Epithelial cell of esophagus (primary cell): ENCODE measurements around the gene PICK1.

Source experiments
- DNase-seq: peaks from one replicate; pipeline ENCODE4 v3.0.0; 2010; ENCODE audit warnings: low read depth
- H3K4me3 ChIP-seq: 2 replicates; pipeline ENCODE4 v1.5.1; 2011; ENCODE audit warnings: mild to moderate bottlenecking, low read length, control low read depth
- TF ChIP-seq, protein P1 (sequence below): IDR thresholded peaks from 2 replicates; pipeline ENCODE4 v1.5.1; 2011; ENCODE audit warnings: low read depth, mild to moderate bottlenecking, low read length, control low read depth, inconsistent platforms; ENCODE audit not compliant: insufficient read depth; ENCODE audit errors: missing control alignments

The PICK1 gene

GRCh38 chr22:38070250-38070921 is 13.2 kb downstream of the PICK1 start:
- no peak for DNase-seq
- TF ChIP-seq, protein P1, sequence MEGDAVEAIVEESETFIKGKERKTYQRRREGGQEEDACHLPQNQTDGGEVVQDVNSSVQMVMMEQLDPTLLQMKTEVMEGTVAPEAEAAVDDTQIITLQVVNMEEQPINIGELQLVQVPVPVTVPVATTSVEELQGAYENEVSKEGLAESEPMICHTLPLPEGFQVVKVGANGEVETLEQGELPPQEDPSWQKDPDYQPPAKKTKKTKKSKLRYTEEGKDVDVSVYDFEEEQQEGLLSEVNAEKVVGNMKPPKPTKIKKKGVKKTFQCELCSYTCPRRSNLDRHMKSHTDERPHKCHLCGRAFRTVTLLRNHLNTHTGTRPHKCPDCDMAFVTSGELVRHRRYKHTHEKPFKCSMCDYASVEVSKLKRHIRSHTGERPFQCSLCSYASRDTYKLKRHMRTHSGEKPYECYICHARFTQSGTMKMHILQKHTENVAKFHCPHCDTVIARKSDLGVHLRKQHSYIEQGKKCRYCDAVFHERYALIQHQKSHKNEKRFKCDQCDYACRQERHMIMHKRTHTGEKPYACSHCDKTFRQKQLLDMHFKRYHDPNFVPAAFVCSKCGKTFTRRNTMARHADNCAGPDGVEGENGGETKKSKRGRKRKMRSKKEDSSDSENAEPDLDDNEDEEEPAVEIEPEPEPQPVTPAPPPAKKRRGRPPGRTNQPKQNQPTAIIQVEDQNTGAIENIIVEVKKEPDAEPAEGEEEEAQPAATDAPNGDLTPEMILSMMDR: no peak
- H3K4me3 ChIP-seq: no peak overlapping the region

GRCh38 chr22:38071421-38072321 is 14.5 kb downstream of the PICK1 start:
- DNase-seq: no peak
- TF ChIP-seq, protein P1: no peak
- no peak overlapping the region for H3K4me3 ChIP-seq

DNA sequence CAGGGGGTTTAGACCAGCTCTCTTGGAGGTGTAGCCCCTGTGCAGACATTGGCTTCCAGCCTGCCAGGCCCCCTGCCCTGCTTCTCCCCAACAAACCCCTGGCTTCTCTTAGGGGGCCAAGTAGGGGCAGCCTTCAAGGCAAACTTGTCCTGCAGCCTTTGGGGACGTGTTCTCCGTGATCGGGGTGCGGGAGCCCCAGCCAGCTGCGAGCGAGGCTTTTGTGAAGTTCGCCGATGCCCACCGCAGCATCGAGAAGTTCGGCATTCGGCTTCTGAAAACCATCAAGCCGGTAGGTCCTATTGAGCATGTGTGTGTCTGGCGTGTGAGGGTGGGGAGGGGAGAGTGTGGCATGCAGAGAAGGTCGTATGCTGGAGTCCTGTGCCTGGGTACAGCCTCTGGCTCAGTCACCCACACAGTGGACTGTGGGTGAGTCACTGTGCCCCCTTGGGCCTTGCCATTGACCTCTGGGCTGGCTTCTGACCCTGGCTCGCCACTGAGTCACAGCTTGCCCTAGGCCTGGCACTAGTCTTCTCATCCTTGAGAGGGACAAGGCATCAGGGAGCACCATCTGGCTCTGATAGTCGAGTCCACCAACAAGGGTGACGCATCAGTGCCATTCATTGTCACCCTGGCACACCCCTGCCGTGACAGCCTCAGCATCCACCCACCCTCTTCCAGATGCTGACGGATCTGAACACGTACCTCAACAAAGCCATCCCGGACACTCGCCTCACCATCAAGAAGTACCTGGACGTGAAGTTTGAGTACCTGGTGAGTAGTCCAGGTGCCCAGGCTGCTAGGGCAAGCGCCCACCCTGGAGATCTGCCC is 15.3 kb downstream of the PICK1 start:
- TF ChIP-seq, protein P1: no peak
- DNase-seq: no peak
- H3K4me3 ChIP-seq: no peak overlapping the region

GRCh38 chr22:38073150-38074130 is 16.2 kb downstream of the PICK1 start:
- DNase-seq: no peak
- TF ChIP-seq, protein P1: no peak
- H3K4me3 ChIP-seq: no peak overlapping the region

- TF ChIP-seq, protein P1: peak; percentile 57
- H3K4me3 ChIP-seq: no peak overlapping the region
- DNase-seq: peak; percentile 41
Observed at GRCh38 chr22:38074181-38075104, 17.2 kb downstream of the PICK1 start.
